ENCODE data around the gene ACOXL.

Gene ACOXL

DNA sequence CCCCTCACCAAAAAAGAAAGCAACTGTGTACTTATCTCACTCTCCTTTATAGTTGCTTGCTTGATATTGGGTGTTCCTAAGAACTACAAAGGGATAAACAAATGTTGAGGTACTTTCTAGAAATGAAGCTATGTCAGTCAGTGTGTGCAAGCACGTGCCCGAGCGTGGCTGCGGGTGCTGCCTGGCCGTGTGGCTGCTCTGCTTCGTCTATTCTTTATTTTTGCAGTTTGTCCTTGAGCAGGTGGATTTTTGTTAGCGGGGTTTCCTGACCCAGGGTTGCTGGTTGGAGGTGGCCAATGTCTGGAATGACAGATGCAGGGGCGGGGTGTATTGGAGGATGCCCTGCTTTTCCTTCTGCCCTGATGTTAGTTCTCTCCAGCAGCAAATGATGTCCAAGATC, 62.6 kb downstream of the ACOXL start:
- TF ChIP-seq, protein P1, sequence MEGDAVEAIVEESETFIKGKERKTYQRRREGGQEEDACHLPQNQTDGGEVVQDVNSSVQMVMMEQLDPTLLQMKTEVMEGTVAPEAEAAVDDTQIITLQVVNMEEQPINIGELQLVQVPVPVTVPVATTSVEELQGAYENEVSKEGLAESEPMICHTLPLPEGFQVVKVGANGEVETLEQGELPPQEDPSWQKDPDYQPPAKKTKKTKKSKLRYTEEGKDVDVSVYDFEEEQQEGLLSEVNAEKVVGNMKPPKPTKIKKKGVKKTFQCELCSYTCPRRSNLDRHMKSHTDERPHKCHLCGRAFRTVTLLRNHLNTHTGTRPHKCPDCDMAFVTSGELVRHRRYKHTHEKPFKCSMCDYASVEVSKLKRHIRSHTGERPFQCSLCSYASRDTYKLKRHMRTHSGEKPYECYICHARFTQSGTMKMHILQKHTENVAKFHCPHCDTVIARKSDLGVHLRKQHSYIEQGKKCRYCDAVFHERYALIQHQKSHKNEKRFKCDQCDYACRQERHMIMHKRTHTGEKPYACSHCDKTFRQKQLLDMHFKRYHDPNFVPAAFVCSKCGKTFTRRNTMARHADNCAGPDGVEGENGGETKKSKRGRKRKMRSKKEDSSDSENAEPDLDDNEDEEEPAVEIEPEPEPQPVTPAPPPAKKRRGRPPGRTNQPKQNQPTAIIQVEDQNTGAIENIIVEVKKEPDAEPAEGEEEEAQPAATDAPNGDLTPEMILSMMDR (IDR thresholded peaks at IDR 0.05) = no peak

- TF ChIP-seq, protein P1 (IDR thresholded peaks at IDR 0.05) = no peak
Observed at GRCh38 chr2:110796716-110797301, 64.4 kb downstream of the ACOXL start.

DNA sequence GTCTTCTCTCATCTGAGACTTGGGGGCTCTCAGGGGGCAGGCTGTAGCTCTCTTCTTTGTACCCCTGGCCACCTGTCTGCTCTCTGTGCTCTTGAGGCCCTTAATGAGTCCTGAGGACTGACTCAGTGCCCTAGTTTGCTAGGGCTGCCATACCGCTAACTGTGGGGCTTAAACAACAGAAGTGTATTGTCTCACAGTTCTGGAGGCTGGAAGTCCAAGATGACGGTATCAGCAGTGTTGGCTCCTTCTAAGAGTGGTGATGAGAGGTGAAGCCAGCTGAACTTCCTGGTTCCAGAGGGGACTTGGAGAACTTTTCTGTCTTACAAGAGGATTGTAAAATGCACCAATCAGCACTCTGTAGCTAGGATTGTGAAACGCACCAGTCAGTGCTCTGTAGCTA, 67.0 kb downstream of the ACOXL start:
- TF ChIP-seq, protein P1 (IDR thresholded peaks at IDR 0.05) = no peak

- TF ChIP-seq, protein P1 (IDR thresholded peaks at IDR 0.05) = no peak
Observed at GRCh38 chr2:110800611-110801402, 68.4 kb downstream of the ACOXL start.

GRCh38 chr2:110802208-110802932, 70.0 kb downstream of the ACOXL start:
- TF ChIP-seq, protein P1 (IDR thresholded peaks at IDR 0.05) = no peak

- TF ChIP-seq, protein P1 (IDR thresholded peaks at IDR 0.05) = no peak
Observed at GRCh38 chr2:110804433-110804832, 72.1 kb downstream of the ACOXL start.

DNA sequence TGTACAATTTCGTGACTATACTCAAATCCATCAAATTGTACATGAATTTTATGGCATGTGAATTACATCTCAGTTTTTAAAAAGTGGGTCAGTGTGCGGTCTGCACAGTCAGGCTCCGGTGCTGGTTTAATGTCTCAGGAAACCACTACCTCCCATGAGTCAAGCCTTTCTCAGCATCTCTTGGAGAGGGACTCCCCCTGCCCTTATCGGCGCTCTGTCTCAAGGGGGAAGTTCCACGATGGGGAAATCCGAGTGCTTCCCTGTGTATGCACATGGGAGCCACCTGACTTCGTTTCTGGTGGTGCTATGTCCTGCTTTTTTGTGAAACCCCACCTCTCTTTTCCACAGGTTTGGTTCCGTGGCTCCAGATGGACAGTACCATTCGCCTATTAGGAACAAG, 72.5 kb downstream of the ACOXL start:
- TF ChIP-seq, protein P1 (IDR thresholded peaks at IDR 0.05) = no peak

All from LNCAP (cell line).